Measurements from ENCODE around the gene SVOP.
"Not testable (repeated sequence)": the region's sequence is repeated elsewhere in the genome, so short reads cannot be mapped to it uniquely, and the experiment has no call there.

The SVOP gene

GRCh38 chr12:109028624-109029023 lies 7.8 kb upstream of the SVOP start:
- not testable (repeated sequence) for DNase-seq

DNA sequence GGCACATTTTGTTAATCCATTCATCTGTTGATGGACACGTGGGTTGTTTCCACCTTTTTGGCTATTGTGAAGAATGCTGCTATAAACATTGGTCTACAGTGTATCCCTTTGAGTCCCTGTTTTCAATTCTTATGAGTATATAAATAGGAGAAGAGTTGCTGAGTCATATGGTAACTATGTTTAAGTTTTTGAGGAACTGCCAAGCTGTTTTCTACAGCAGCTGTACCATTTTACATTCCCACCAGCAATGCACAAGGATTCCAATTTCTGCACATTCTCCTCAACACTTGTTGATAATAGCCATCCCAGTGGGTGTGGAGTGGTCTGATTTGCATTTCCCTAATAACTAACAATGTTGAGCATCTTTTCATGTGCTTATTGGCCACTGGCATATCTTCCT lies 6.9 kb upstream of the SVOP start:
- DNase-seq, result no peak

- no peak for DNase-seq
Measured at GRCh38 chr12:109020146-109020795, 597 bp downstream of the SVOP start.

GRCh38 chr12:109018296-109018695 lies 2.6 kb downstream of the SVOP start:
- no peak for DNase-seq

- no peak for DNase-seq
Measured at GRCh38 chr12:109016978-109017377, 3.9 kb downstream of the SVOP start.

- DNase-seq, result no peak
Measured at GRCh38 chr12:109016016-109016415, 4.9 kb downstream of the SVOP start.

DNA sequence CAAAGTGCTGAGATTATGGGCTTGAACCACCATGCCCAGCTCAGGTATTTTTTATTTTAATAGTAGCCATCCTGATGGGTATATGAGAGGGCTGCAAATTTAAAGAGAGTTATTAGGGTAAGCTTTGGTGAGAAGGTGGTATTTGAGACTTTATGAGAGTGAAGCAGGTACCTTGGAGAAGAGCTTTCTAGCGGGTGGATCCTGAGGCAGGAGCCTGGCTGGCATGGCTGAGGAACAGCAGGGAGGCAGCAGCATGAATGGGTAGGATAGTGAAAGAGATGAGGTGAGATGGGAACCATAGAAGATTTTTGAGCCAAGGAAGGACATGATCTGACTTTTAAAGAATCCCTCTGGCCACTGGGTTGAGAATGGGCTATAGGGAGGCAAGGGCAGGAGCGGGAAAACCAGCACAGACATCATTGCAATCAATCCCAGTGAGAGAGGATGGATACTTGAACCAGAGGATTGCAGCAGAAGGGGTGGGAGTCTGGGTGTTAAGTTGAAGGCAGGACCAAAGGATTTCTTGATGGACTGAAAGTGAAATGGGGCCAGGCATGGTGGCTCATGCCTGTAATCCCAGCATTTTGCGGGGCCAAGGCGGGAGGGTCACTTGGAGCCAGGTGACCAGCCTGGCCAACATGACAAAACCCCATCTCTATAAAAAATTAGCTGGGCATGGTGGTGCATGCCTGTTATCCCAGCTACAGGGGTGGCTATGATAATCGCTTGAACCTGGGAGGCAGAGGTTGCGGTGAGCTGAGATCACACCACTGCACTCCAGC lies 5.7 kb downstream of the SVOP start:
- no peak for DNase-seq

GRCh38 chr12:109010259-109010658 lies 10.6 kb downstream of the SVOP start:
- no peak for DNase-seq

DNA sequence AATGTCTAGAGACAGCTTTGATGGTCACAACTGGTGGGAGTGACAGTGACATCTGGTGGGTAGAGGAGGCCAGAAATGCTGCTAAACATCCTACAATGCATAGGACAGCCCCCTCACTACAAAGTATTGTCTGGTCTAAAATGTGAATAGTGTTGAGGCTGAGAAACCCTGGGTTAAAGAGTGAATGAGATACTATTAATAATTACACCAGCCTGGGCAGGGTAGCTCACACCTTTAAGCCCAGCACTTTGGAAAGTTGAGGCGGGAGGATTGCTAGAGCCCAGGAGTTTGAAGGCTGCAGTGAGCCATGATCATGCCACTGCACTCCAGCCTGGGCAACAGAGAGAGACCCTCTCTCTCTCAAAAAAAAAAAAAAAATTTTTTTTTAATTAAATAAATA lies 11.1 kb downstream of the SVOP start:
- DNase-seq, result no peak

DNA sequence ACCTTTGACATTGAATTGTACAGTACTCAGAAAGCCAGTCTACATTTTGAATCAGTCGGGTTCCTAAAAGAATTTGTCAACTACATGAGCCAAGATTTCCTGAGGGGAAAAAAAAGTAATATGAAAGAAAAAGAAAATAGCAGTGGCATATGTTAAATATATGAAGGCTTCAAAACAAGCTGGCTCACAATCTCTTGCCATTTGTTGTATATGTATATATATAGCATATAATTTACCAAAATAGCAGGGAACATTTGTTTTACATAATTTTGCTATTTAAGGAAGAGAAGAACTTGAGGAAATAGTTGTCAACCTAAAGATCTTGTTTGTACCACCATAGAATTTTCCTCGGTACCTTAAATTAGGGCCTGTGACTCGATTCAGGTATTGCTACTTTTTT lies 16.9 kb downstream of the SVOP start:
- no peak for DNase-seq

- no peak for DNase-seq
Measured at GRCh38 chr12:108996320-108996719, 24.5 kb downstream of the SVOP start.

GRCh38 chr12:108995370-108995992 lies 25.4 kb downstream of the SVOP start:
- DNase-seq, result no peak

DNA sequence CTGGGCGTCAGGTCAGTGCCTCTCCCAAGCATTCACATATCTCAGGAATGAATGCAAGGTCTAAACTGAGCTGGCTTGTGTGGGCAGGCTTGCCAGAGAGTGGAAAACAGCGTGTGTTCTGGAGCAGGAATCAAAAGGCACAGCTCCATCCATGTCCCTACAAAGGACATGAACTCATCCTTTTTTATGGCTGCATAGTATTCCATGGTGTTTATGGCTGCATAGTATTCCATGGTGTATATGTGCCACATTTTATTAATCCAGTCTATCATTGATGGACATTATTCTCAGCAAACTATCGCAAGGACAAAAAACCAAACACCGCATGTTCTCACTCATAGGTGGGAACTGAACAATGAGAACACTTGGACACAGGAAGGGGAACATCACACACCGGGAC lies 30.8 kb downstream of the SVOP start:
- DNase-seq, result not testable (repeated sequence)

DNA sequence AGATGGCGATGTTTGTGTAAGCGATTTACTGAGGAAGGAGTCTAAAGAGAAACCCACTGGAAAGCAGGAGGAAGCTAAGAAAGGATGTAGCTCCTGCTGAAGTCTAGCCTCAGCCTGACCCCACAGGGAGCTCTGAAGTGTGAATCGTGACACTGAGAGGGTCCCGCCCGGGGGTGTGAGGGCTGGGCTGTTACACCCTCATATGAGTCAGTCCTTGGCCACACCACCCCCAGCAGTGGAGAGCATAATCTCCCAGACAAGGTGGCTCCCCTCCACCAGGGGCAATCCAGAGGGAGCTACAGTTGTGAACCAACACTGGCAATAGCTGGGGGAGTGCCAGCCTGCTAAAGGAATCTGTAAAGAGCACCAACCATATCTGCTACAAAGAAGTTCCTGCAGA lies 31.5 kb downstream of the SVOP start:
- DNase-seq, result no peak

GRCh38 chr12:108985750-108986149 lies 35.1 kb downstream of the SVOP start:
- no peak for DNase-seq

- no peak for DNase-seq
Measured at GRCh38 chr12:108983227-108983626, 37.6 kb downstream of the SVOP start.

- DNase-seq, result no peak
Measured at GRCh38 chr12:108982621-108983219, 38.1 kb downstream of the SVOP start.

DNA sequence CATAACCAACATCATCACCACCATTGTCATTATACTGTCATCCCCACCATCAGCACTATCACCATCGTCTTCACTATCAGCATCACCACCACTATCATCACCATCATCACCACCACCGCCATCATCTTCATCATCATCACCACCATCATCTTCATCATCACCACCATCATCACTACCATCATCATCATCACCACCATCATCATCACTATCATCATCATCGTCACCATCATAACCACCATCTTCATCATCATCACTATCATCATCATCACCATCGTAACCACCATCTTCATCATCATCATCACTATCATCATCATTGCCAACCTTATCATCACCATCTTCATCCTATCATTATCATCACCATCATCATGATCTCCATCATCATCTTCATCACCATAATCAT lies 39.0 kb downstream of the SVOP start:
- no peak for DNase-seq

GRCh38 chr12:108980831-108981618 lies 39.8 kb downstream of the SVOP start:
- DNase-seq, result no peak

DNA sequence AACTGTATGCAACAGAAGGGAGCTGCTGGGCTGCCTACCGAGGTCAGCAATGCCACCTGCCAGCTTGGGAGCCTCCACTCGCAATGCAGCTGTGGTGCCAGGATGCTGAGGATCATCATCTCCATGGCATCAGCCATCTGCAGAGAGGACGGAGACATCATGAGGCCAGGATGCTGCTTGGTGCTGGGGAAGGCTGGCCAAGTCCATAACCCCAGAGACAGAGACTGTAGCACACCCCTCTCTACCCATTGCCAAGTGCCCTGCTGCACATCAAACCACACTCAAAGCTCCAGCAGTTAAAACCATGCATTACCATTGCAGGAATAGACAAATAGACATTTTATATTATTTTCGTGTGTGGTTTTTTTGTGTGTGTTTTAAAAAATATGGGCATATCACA lies 43.5 kb downstream of the SVOP start:
- DNase-seq, result no peak

GRCh38 chr12:108975024-108975593 lies 45.8 kb downstream of the SVOP start:
- DNase-seq, result no peak

DNA sequence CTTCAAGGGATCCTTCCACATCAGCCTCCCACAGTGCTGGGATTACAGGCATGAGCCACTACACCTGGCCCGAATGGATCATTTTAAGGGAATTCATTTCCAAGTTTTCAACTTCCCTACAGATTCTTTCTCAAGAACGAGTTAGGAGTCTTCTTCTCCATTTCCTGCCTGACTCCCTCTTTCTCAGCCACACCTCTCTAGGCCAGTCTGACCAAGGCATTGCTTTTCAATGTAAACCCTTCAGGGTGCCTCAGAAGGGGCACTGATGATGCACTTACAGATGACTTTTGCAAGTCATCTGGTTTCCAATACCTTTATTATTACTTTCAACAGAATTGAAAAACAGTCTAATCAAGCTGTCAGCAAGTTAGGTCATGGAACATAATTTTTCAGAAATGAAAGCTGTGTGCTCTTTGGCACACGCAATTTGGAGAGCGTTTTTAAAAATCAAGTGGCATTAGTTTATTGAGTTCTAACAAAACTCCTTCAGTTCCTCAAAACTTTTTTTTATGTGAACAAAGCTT lies 47.2 kb downstream of the SVOP start:
- no peak for DNase-seq
